ENCODE results near the gene USP34. TPM values are rescaled to one million over a fixed set of nuclear protein-coding genes. Genes with fewer than 3 reads are reported as not detected.

Gene USP34, protein sequence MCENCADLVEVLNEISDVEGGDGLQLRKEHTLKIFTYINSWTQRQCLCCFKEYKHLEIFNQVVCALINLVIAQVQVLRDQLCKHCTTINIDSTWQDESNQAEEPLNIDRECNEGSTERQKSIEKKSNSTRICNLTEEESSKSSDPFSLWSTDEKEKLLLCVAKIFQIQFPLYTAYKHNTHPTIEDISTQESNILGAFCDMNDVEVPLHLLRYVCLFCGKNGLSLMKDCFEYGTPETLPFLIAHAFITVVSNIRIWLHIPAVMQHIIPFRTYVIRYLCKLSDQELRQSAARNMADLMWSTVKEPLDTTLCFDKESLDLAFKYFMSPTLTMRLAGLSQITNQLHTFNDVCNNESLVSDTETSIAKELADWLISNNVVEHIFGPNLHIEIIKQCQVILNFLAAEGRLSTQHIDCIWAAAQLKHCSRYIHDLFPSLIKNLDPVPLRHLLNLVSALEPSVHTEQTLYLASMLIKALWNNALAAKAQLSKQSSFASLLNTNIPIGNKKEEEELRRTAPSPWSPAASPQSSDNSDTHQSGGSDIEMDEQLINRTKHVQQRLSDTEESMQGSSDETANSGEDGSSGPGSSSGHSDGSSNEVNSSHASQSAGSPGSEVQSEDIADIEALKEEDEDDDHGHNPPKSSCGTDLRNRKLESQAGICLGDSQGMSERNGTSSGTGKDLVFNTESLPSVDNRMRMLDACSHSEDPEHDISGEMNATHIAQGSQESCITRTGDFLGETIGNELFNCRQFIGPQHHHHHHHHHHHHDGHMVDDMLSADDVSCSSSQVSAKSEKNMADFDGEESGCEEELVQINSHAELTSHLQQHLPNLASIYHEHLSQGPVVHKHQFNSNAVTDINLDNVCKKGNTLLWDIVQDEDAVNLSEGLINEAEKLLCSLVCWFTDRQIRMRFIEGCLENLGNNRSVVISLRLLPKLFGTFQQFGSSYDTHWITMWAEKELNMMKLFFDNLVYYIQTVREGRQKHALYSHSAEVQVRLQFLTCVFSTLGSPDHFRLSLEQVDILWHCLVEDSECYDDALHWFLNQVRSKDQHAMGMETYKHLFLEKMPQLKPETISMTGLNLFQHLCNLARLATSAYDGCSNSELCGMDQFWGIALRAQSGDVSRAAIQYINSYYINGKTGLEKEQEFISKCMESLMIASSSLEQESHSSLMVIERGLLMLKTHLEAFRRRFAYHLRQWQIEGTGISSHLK (N-terminal part only)
- 154 and 171 TPM in 2 replicates for total RNA-seq

DNA sequence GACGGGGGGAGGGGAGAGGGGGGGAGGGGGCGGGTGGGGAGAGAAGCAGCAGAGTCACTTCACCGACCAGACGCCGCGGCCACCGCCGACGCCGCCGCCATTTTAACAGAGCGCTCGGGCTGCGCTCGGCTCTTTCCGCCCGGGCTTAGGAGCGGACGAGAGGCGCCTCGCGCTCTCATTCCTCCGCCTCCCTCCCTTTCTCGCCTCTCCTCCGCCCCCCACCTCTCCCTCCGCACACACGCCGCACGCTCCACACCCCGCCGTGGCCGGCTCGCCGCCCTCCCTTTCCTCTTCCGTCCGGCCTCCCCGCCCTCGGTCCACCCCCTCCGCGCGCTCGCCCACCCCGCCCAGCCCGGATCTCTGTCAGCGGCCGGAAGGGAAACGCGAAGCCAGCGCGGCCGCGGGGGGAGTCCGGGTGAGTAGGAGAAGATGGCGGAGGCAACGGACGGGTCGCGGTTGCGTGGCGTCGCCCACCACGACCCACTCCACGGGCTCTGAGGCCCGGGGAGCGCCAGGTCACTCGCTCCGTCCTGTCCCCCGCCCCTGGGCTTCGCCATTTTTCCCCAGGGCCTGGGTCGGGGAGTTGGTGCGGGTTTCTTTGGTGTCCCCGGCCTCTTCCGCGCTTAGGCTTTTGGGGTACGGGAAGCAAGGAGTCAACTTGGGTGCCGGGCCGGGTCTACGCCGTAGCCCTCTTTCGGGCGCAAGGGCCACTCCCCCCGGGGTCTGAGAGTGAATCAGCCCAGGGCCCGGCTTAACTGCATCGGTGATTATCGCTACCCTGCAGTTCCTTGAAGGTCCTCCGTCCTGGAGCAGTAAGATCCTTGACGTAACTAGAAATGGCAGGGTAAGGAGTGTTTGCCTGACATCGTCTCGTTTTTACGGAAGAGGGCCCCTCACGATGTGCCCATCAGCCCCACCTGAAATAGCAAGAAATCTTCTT is at the start of gene USP34:
Gene USP34 (minus strand): TSS at position 123 of the 940 bp plus-strand sequence. CDS start 395 bp downstream, outside the sequence.

DNA sequence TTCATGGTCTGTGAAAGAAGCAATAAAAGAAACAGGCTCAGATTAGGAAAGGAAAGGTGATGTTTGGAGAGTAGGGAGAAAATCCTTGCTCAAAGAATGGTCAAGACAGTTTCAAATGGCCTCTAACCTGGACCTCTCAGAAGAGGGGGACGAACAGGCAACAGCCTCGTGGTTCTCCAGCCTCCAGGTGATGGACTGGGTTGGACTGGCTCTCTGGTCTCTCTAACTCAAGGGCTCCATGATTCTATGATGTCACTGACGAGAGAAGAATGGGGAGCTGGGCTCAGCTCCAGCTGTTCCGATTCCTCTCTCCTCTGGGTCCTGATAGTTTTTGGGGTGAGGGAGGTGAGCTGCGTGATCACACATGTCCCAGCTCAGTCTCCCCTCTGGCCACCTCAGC is 309.0 kb downstream of the USP34 start, which contains the start of gene C2orf74:
Gene C2orf74 (plus strand): TSS at position 301 of the 400 bp plus-strand sequence. CDS start 327 bp downstream, outside the sequence.

Other genes with a start within 250 kb of the USP34 start
- 198 and 302 TPM in 2 replicates for gene XPO1, start 67.3 kb upstream of the USP34 start, total RNA-seq

Data from smooth muscle cell of the umbilical artery (primary cell).